GM12878 (cell line): ENCODE measurements around the gene CAPZB. TPM values are rescaled to one million over a fixed set of nuclear protein-coding genes. Genes with fewer than 3 reads are reported as not detected.

Experiments
- ATAC-seq: fragments of 200-7000 bp; cut with Tn5 transposase; 3 replicates; pipeline ENCODE4 v1.9.1; 2020; ENCODE audit warnings: mild to moderate bottlenecking, moderate library complexity
- BruUV-seq: library from RNA; stranded (reverse); fragments of 400-500 nt; replicated peaks from 2 replicates; lab custom pipeline; 2021; lab: Mats Ljungman, UMichigan
- CTCF ChIA-PET: fragments of 300-600 bp; sonication (Branson Sonifier 250); formaldehyde crosslinking; extraction: SDS; loops from one replicate; lab custom pipeline; 2021; ENCODE audit warnings: inconsistent platforms; lab: Yijun Ruan, JAX
- POLR2A ChIA-PET: fragments of 350-600 bp; formaldehyde crosslinking; extraction: SDS; loops from one replicate; lab custom pipeline; 2021; ENCODE audit warnings: inconsistent platforms; lab: Charles Lee
- RAD21 ChIA-PET: fragments of 300-600 bp; sonication (Branson Sonifier 250); formaldehyde crosslinking; loops from one replicate; lab custom pipeline; 2023; ENCODE audit warnings: antibody characterized with exemption; ENCODE audit not compliant: unreplicated experiment; lab: Charles Lee
- SMC1A ChIA-PET: fragments of 300-600 bp; sonication (Branson Sonifier 250); formaldehyde crosslinking; loops from one replicate; lab custom pipeline; 2023; ENCODE audit not compliant: unreplicated experiment, uncharacterized antibody; lab: Charles Lee
- DNase-seq: peaks from one replicate; pipeline ENCODE4 v3.0.0-alpha.2; 2011; ENCODE audit warnings: low read depth, low spot score
- FAIRE-seq: peaks from 3 replicates; lab custom pipeline; 2011; peaks lifted over from hg19 to GRCh38; lab: Jason Lieb, UNC
- H2AFZ ChIP-seq: 2 replicates; pipeline ENCODE4 v1.6.0; 2011; ENCODE audit warnings: low read depth, low read length, control low read depth; ENCODE audit not compliant: control insufficient read depth
- H3K27ac ChIP-seq: 2 replicates; pipeline ENCODE4 v1.5.1; 2011; ENCODE audit warnings: control low read depth; ENCODE audit not compliant: control insufficient read depth, insufficient read depth
- H3K27me3 ChIP-seq, 2 experiments: replicated peaks in 1 of 2; 2 replicates each; pipeline versions ENCODE4 v1.6.0 to v1.6.1; 2011; ENCODE audit warnings: low read length in 1 of 2; ENCODE audit not compliant: control insufficient read depth in 2 of 2, insufficient read depth in 2 of 2
- H3K36me3 ChIP-seq, 2 experiments: 2 replicates each; pipeline ENCODE4 v1.5.1; 2011; ENCODE audit warnings: low read length in 1 of 2; ENCODE audit not compliant: control insufficient read depth in 2 of 2, insufficient read depth in 2 of 2
- H3K4me1 ChIP-seq: 2 replicates; pipeline ENCODE4 v1.6.1; 2011; ENCODE audit warnings: mild to moderate bottlenecking, low read length, moderate library complexity, mixed read lengths; ENCODE audit not compliant: control insufficient read depth, insufficient read depth
- H3K4me2 ChIP-seq: 2 replicates; pipeline ENCODE4 v1.6.0; 2011; ENCODE audit warnings: control low read depth; ENCODE audit not compliant: control insufficient read depth, insufficient read depth
- H3K4me3 ChIP-seq: fragments of 200-600 bp; sonication (generic); 2 replicates; pipeline ENCODE4 v1.5.1; 2016
- H3K79me2 ChIP-seq: 2 replicates; pipeline ENCODE4 v1.6.0; 2011; ENCODE audit warnings: low read length; ENCODE audit not compliant: control insufficient read depth, insufficient read depth
- H3K9ac ChIP-seq: 2 replicates; pipeline ENCODE4 v1.8.0; 2011; ENCODE audit warnings: low read length, control low read depth, mixed read lengths; ENCODE audit not compliant: control insufficient read depth, insufficient read depth
- H3K9me3 ChIP-seq: replicated peaks from 3 replicates; pipeline ENCODE4 v1.5.1; 2011; ENCODE audit warnings: mild to moderate bottlenecking, low read length; ENCODE audit not compliant: control insufficient read depth, insufficient read depth
- H4K20me1 ChIP-seq: 2 replicates; pipeline ENCODE4 v1.6.0; 2011; ENCODE audit not compliant: control insufficient read depth, insufficient read depth
- BCL3 ChIP-seq: IDR thresholded peaks from 2 replicates; pipeline ENCODE4 v1.6.1; 2011; ENCODE audit warnings: borderline replicate concordance, low read depth, mild to moderate bottlenecking, moderate library complexity, low read length; ENCODE audit not compliant: insufficient read depth, poor library complexity, severe bottlenecking
- E2F8 ChIP-seq: fragments of 450-650 bp; IDR thresholded peaks from 2 replicates; pipeline ENCODE4 v1.6.1; 2018; ENCODE audit warnings: mild to moderate bottlenecking, low read depth, moderate library complexity; ENCODE audit not compliant: partially characterized antibody
- HSF1 ChIP-seq: fragments of 150-350 bp; IDR thresholded peaks from 2 replicates; pipeline ENCODE4 v1.6.1; 2014; ENCODE audit warnings: mild to moderate bottlenecking, low read depth, low read length
- SMAD5 ChIP-seq: IDR thresholded peaks from 2 replicates; pipeline ENCODE4 v1.6.1; 2016; ENCODE audit warnings: antibody characterized with exemption, low read depth
- SRF ChIP-seq, 2 experiments: IDR thresholded peaks; 2 replicates each; pipeline ENCODE4 v1.6.1; 2011; ENCODE audit warnings: low read depth in 2 of 2, low read length in 2 of 2, mild to moderate bottlenecking in 1 of 2, moderate library complexity in 1 of 2
- TCF12 ChIP-seq: IDR thresholded peaks from 2 replicates; pipeline ENCODE4 v1.6.1; 2011; ENCODE audit warnings: low read depth, mild to moderate bottlenecking, low read length
- WGBS: methylation state at CpG from one replicate; pipeline ENCODE4 v1.1.6; 2016; ENCODE audit warnings: low lambda C conversion rate; ENCODE audit not compliant: insufficient replicate concordance, insufficient coverage; ENCODE audit errors: missing lambda C conversion rate; 5-methylcytosine and 5-hydroxymethylcytosine counted together
- in situ Hi-C: fragments of 300-500 bp; cut with MboI; formaldehyde crosslinking; loops from 9 replicates; pipeline ENCODE4 v1.14.3; 2018; ENCODE audit warnings: mixed read lengths
- intact Hi-C: fragments of 100-400 bp; cut with micrococcal nuclease; formaldehyde crosslinking; loops from one replicate; pipeline ENCODE4 v1.14.2; 2022; ENCODE audit not compliant: unreplicated experiment
- polyA plus RNA-seq, 11 experiments: library from polyadenylated mRNA; depleted of rRNA in 4 of 11; unstranded in 6 of 11; stranded (reverse) in 5 of 11; fragments of >200 nt; fragmentation: Nextera tagmentation in 4 of 11; fragmentation: Illumina TruSeq in 1 of 11; extraction: Ambion mirVana in 4 of 11; extraction: Trizol in 1 of 11; gene quantifications; 1 replicate in 1 of 11; 2 replicates in 10 of 11; pipeline versions ENCODE4 v1.2.1 to v1.2.3, GENCODE V29; 2011 to 2016; ENCODE audit warnings: inconsistent platforms in 2 of 11, missing spikeins in 2 of 11, low read depth in 1 of 11
- total RNA-seq, 4 experiments: library from RNA; depleted of rRNA in 3 of 4; stranded (reverse); fragments of >200 nt in 3 of 4; fragmentation: Illumina TruSeq in 1 of 4; extraction: Trizol in 1 of 4; gene quantifications; 2 replicates each; pipeline versions ENCODE4 v1.2.1 to v1.2.3, GENCODE V29; 2013 to 2021

CAPZB gene
- total and polyA plus RNA-seq, 10 of the 15 experiments (the other 5 are each of a cell fraction or from before 2014, with no cell fraction given), result 104 to 454 (median 213) TPM

GRCh38 chr1:19452221-19452663 is 33.1 kb downstream of the CAPZB start (continued):
- TF ChIP-seq SMAD5, result no peak
- TF ChIP-seq TCF12, result no peak
- no peak for TF ChIP-seq HSF1
- TF ChIP-seq SRF (IDR thresholded peaks at IDR 0.05; ENCODE audit: low read depth in 2 of 2, low read length in 2 of 2), result no peak

- no peak overlapping the region for H3K27ac ChIP-seq
- peaks cover 54% of the 10 kb centered on the region for H3K4me1 ChIP-seq
- H3K36me3 ChIP-seq, result peaks cover 9 to 15% of the 10 kb centered on the region in 2 experiments; a peak in 3 of 4 replicates
- RAD21 ChIA-PET, result no interaction called here
- peaks cover 20% of the 10 kb centered on the region for H4K20me1 ChIP-seq
- SMC1A ChIA-PET, result no interaction called here
- H3K4me2 ChIP-seq, result no peak overlapping the region
- TF ChIP-seq BCL3 (peak; percentile 40), E2F8 (no peak)
- no TSS peak for BruUV-seq
- H3K9me3 ChIP-seq, result no peaks in the 10 kb centered on the region
- H3K79me2 ChIP-seq, result peaks cover 91% of the 10 kb centered on the region
- POLR2A ChIA-PET, result interaction anchor here (0.9 kb wide), 1 partner anchor 58 kb away, joined by 4 read pairs; no protein-coding TSS in a partner anchor
- CTCF ChIA-PET, result no interaction called here
- no peak overlapping the region for H3K4me3 ChIP-seq
- no peak overlapping the region for H2AFZ ChIP-seq
- no peak overlapping the region for H3K9ac ChIP-seq
- in situ Hi-C loops, result no loop called here
- FAIRE-seq (no peak), ATAC-seq (no peak), DNase-seq (no peak)
- WGBS, result 81% methylated on average over 6 of the region's 6 CpGs
- no peaks in the 10 kb centered on the region for H3K27me3 ChIP-seq
- intact Hi-C loops, result no loop called here
These were observed 34.4 kb downstream of the CAPZB start for GRCh38 chr1:19450811-19451515.
